Eye (tissue), 1 donor: ENCODE measurements around the gene SUCLG1.
"Not testable (repeated sequence)": the region's sequence is repeated elsewhere in the genome, so short reads cannot be mapped to it uniquely, and the experiment has no call there.

ENCODE experiments used
- DNase-seq: peaks from one replicate; pipeline ENCODE4 v3.0.0-alpha.2; 2015

SUCLG1 gene

GRCh38 chr2:84417453-84418145 lies 41.5 kb downstream of the SUCLG1 start:
- DNase-seq = peak; percentile 11

- DNase-seq = no peak
Observed at GRCh38 chr2:84409531-84409930, 49.5 kb downstream of the SUCLG1 start.

- DNase-seq = not testable (repeated sequence)
Observed at GRCh38 chr2:84402111-84402510, 57.0 kb downstream of the SUCLG1 start.

GRCh38 chr2:84399839-84400238 lies 59.2 kb downstream of the SUCLG1 start:
- DNase-seq = not testable (repeated sequence)

- DNase-seq = no peak
Observed at GRCh38 chr2:84395820-84396219, 63.3 kb downstream of the SUCLG1 start.

GRCh38 chr2:84394628-84395027 lies 64.5 kb downstream of the SUCLG1 start:
- no peak for DNase-seq

- no peak for DNase-seq
Observed at GRCh38 chr2:84393829-84394228, 65.3 kb downstream of the SUCLG1 start.

GRCh38 chr2:84389794-84390193 lies 69.3 kb downstream of the SUCLG1 start:
- DNase-seq = no peak

GRCh38 chr2:84388921-84389490 lies 70.1 kb downstream of the SUCLG1 start:
- DNase-seq = no peak

GRCh38 chr2:84388133-84388532 lies 70.9 kb downstream of the SUCLG1 start:
- no peak for DNase-seq

- peak; percentile 21 for DNase-seq
Observed at GRCh38 chr2:84386336-84387040, 72.6 kb downstream of the SUCLG1 start.

- DNase-seq = no peak
Observed at GRCh38 chr2:84383271-84383670, 75.8 kb downstream of the SUCLG1 start.

GRCh38 chr2:84380875-84381274 lies 78.2 kb downstream of the SUCLG1 start:
- no peak for DNase-seq

- DNase-seq = no peak
Observed at GRCh38 chr2:84378960-84379359, 80.1 kb downstream of the SUCLG1 start.

GRCh38 chr2:84375020-84375419 lies 84.1 kb downstream of the SUCLG1 start:
- no peak for DNase-seq

GRCh38 chr2:84373866-84374265 lies 85.2 kb downstream of the SUCLG1 start:
- no peak for DNase-seq
